RWPE2 (cell line): Measurements from ENCODE around the gene GALNT18.
A peak's percentile ranks its signal among the peaks of the same experiment; 100 is the strongest.

Experiments
- ATAC-seq: fragments of 200-7000 bp; cut with Tn5 transposase; 3 replicates; pipeline ENCODE4 v1.9.1; 2021; ENCODE audit warnings: low read depth
- DNase-seq: peaks from one replicate; pipeline ENCODE4 v3.0.0-alpha.2; 2020; ENCODE audit warnings: low spot score
- H3K27ac ChIP-seq: fragments of 450-650 bp; 2 replicates; pipeline ENCODE4 v1.5.1; 2017; ENCODE audit warnings: mild to moderate bottlenecking; ENCODE audit not compliant: poor library complexity, severe bottlenecking
- H3K27me3 ChIP-seq: fragments of 250-450 bp; sonication (Bioruptor Pico); 2 replicates; pipeline ENCODE4 v1.5.1; 2021; ENCODE audit warnings: mild to moderate bottlenecking, moderate library complexity; ENCODE audit not compliant: insufficient read depth, poor library complexity, severe bottlenecking
- H3K36me3 ChIP-seq: fragments of 250-450 bp; sonication (Bioruptor Pico); 2 replicates; pipeline ENCODE4 v1.5.1; 2020; ENCODE audit warnings: low read depth, mild to moderate bottlenecking, moderate library complexity
- H3K4me1 ChIP-seq: fragments of 250-450 bp; sonication (Bioruptor Pico); 2 replicates; pipeline ENCODE4 v1.5.1; 2021; ENCODE audit warnings: mild to moderate bottlenecking, moderate library complexity; ENCODE audit not compliant: insufficient read depth, poor library complexity, severe bottlenecking
- H3K4me3 ChIP-seq: fragments of 250-450 bp; sonication (Bioruptor Pico); 2 replicates; pipeline ENCODE4 v1.5.1; 2021; ENCODE audit warnings: mild to moderate bottlenecking, moderate library complexity; ENCODE audit not compliant: severe bottlenecking
- H3K9me3 ChIP-seq: fragments of 250-450 bp; sonication (Bioruptor Pico); 2 replicates; pipeline ENCODE4 v1.5.1; 2021; ENCODE audit warnings: mild to moderate bottlenecking, moderate library complexity; ENCODE audit not compliant: severe bottlenecking
- TF ChIP-seq, protein P1 (sequence below): fragments of 450-650 bp; IDR thresholded peaks from one replicate; pipeline ENCODE4 v1.5.1; 2017; ENCODE audit warnings: mild to moderate bottlenecking, moderate library complexity; ENCODE audit not compliant: poor library complexity, severe bottlenecking

GALNT18 gene

GRCh38 chr11:11250470-11250869, 371.3 kb downstream of the GALNT18 start:
- Histone ChIP-seq H3K27ac (no peak overlapping the region), H3K9me3 (no peaks in the 10 kb centered on the region), H3K27me3 (no peaks in the 10 kb centered on the region), H3K4me1 (no peaks in the 10 kb centered on the region), H3K36me3 (no peaks in the 10 kb centered on the region), H3K4me3 (no peak overlapping the region)
- TF ChIP-seq, protein P1, sequence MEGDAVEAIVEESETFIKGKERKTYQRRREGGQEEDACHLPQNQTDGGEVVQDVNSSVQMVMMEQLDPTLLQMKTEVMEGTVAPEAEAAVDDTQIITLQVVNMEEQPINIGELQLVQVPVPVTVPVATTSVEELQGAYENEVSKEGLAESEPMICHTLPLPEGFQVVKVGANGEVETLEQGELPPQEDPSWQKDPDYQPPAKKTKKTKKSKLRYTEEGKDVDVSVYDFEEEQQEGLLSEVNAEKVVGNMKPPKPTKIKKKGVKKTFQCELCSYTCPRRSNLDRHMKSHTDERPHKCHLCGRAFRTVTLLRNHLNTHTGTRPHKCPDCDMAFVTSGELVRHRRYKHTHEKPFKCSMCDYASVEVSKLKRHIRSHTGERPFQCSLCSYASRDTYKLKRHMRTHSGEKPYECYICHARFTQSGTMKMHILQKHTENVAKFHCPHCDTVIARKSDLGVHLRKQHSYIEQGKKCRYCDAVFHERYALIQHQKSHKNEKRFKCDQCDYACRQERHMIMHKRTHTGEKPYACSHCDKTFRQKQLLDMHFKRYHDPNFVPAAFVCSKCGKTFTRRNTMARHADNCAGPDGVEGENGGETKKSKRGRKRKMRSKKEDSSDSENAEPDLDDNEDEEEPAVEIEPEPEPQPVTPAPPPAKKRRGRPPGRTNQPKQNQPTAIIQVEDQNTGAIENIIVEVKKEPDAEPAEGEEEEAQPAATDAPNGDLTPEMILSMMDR: no peak
- no peak for DNase-seq
- ATAC-seq: no peak

DNA sequence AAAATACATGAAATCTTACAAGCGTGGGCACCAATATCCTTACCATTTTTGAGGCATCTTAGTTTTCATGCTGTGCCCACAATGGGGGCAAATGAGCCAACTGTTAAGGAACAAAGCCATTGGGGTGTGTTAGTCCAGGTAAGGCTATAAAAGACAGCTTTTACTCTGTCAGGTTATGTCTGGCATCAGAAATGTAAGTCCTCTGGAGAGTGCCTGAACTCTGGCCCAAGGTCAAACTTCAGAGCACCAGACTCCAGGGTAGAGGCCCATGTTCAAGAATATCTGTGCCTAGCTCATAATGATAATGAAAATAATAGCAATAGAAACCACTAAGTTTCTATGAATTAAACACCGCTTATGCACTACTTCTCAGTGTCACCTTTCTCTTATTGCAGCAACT, 374.2 kb downstream of the GALNT18 start:
- ATAC-seq (no peak), DNase-seq (no peak)
- TF ChIP-seq, protein P1: no peak
- no peak overlapping the region for H3K4me3 ChIP-seq
- H3K27ac ChIP-seq: no peak overlapping the region
- H3K27me3 ChIP-seq: no peaks in the 10 kb centered on the region
- H3K36me3 ChIP-seq: no peaks in the 10 kb centered on the region
- H3K9me3 ChIP-seq: no peaks in the 10 kb centered on the region
- no peaks in the 10 kb centered on the region for H3K4me1 ChIP-seq

GRCh38 chr11:11247086-11247485, 374.7 kb downstream of the GALNT18 start:
- H3K27ac ChIP-seq: no peak overlapping the region
- no peaks in the 10 kb centered on the region for H3K27me3 ChIP-seq
- H3K36me3 ChIP-seq: no peaks in the 10 kb centered on the region
- DNase-seq (no peak), ATAC-seq (0 out of 3 replicates have a peak, but pooled peaks have one; percentile 22)
- H3K9me3 ChIP-seq: no peaks in the 10 kb centered on the region
- H3K4me1 ChIP-seq: no peaks in the 10 kb centered on the region
- TF ChIP-seq, protein P1: no peak
- no peak overlapping the region for H3K4me3 ChIP-seq

- H3K27ac ChIP-seq: no peak overlapping the region
- TF ChIP-seq, protein P1: no peak
- H3K36me3 ChIP-seq: no peaks in the 10 kb centered on the region
- H3K4me3 ChIP-seq: no peak overlapping the region
- DNase-seq: no peak
- ATAC-seq: no peak
- no peaks in the 10 kb centered on the region for H3K27me3 ChIP-seq
- no peaks in the 10 kb centered on the region for H3K9me3 ChIP-seq
- no peaks in the 10 kb centered on the region for H3K4me1 ChIP-seq
Observed at GRCh38 chr11:11246166-11246565, 375.6 kb downstream of the GALNT18 start.

GRCh38 chr11:11245453-11245852, 376.4 kb downstream of the GALNT18 start:
- Histone ChIP-seq H3K27ac (no peak overlapping the region), H3K9me3 (no peaks in the 10 kb centered on the region), H3K4me1 (no peaks in the 10 kb centered on the region), H3K4me3 (no peak overlapping the region), H3K27me3 (no peaks in the 10 kb centered on the region), H3K36me3 (no peaks in the 10 kb centered on the region)
- DNase-seq: no peak
- ATAC-seq: no peak
- TF ChIP-seq, protein P1: no peak
